H1 (cell line): ENCODE results near the gene TLL1. TPM values are rescaled to one million over a fixed set of nuclear protein-coding genes. Genes with fewer than 3 reads are reported as not detected.

Experiments used
- CTCF ChIA-PET: fragments of 300-600 bp; sonication (Branson Sonifier 250); formaldehyde crosslinking; loops from one replicate; lab custom pipeline; 2021; ENCODE audit not compliant: partially characterized antibody; lab: Charles Lee
- POLR2A ChIA-PET: fragments of 300-600 bp; sonication (Branson Sonifier 250); formaldehyde crosslinking; loops from one replicate; lab custom pipeline; 2021; ENCODE audit warnings: inconsistent platforms; ENCODE audit not compliant: partially characterized antibody; lab: Charles Lee
- DNase-seq, 2 experiments: peaks; one replicate each; pipeline versions ENCODE4 v3.0.0 to v3.0.0-alpha.2; 2010 to 2022; ENCODE audit warnings: low spot score in 2 of 2, low read depth in 1 of 2, mixed read lengths in 1 of 2
- FAIRE-seq: peaks from 2 replicates; lab custom pipeline; 2011; peaks lifted over from hg19 to GRCh38; lab: Jason Lieb, UNC
- H2AFZ ChIP-seq: 2 replicates; pipeline ENCODE4 v1.8.1; 2012; ENCODE audit warnings: low read length, inconsistent platforms
- H2AK5ac ChIP-seq: 2 replicates; pipeline ENCODE4 v1.6.1; 2013; ENCODE audit warnings: low read depth, low read length
- H2BK120ac ChIP-seq: replicated peaks from 2 replicates; pipeline ENCODE3; 2013; ENCODE audit warnings: low read depth, low read length, inconsistent platforms
- H2BK12ac ChIP-seq: 2 replicates; pipeline ENCODE4 v1.6.1; 2013; ENCODE audit warnings: low read depth, low read length
- H2BK15ac ChIP-seq: 2 replicates; pipeline ENCODE4 v1.6.1; 2013; ENCODE audit warnings: low read length
- H2BK20ac ChIP-seq: 2 replicates; pipeline ENCODE4 v1.6.1; 2013; ENCODE audit warnings: low read length
- H2BK5ac ChIP-seq: 2 replicates; pipeline ENCODE4 v1.6.1; 2013; ENCODE audit warnings: low read depth, low read length
- H3K14ac ChIP-seq: 2 replicates; pipeline ENCODE4 v1.6.1; 2013; ENCODE audit warnings: inconsistent platforms; ENCODE audit not compliant: insufficient read length
- H3K18ac ChIP-seq: 2 replicates; pipeline ENCODE4 v1.6.1; 2013; ENCODE audit warnings: low read length; ENCODE audit errors: extremely low read depth
- H3K23ac ChIP-seq: 2 replicates; pipeline ENCODE4 v1.6.1; 2013; ENCODE audit warnings: inconsistent platforms; ENCODE audit not compliant: insufficient read length
- H3K23me2 ChIP-seq: 2 replicates; pipeline ENCODE4 v1.6.1; 2013; ENCODE audit warnings: low read depth, low read length
- H3K27ac ChIP-seq: 2 replicates; pipeline ENCODE4 v1.6.1; 2011; ENCODE audit warnings: low read depth, low read length, inconsistent platforms
- H3K27me3 ChIP-seq, 4 experiments: replicated peaks in 1 of 4; 1 replicate in 1 of 4; 2 replicates in 3 of 4; pipeline versions ENCODE4 v1.6.1 to v1.8.1; 2011 to 2013; ENCODE audit warnings: low read length in 3 of 4, mild to moderate bottlenecking in 3 of 4, inconsistent platforms in 2 of 4, mixed read lengths in 2 of 4, moderate library complexity in 1 of 4; ENCODE audit not compliant: control insufficient read depth in 3 of 4, insufficient read depth in 3 of 4; ENCODE audit errors: extremely low read depth in 1 of 4
- H3K36me3 ChIP-seq, 4 experiments: 2 replicates each; pipeline versions ENCODE4 v1.6.1 to v1.8.1; 2011 to 2013; ENCODE audit warnings: mild to moderate bottlenecking in 4 of 4, low read length in 3 of 4, moderate library complexity in 2 of 4, control low read depth in 1 of 4, inconsistent platforms in 1 of 4; ENCODE audit not compliant: insufficient read depth in 4 of 4, control insufficient read depth in 2 of 4
- H3K4ac ChIP-seq: replicated peaks from 2 replicates; pipeline ENCODE3; 2013; ENCODE audit warnings: low read length, low read depth, mixed read lengths, inconsistent platforms; ENCODE audit not compliant: insufficient read length
- H3K4me1 ChIP-seq, 4 experiments: replicated peaks in 1 of 4; 1 replicate in 1 of 4; 2 replicates in 3 of 4; pipeline versions ENCODE4 v1.6.1 to v1.8.1; 2011 to 2013; ENCODE audit warnings: low read length in 3 of 4, inconsistent platforms in 2 of 4, mixed read lengths in 1 of 4; ENCODE audit not compliant: insufficient read depth in 4 of 4, control insufficient read depth in 3 of 4
- H3K4me2 ChIP-seq, 2 experiments: 2 replicates each; pipeline versions ENCODE4 v1.6.1 to v1.8.1; 2011 to 2013; ENCODE audit warnings: low read depth in 2 of 2, low read length in 2 of 2, control low read depth in 1 of 2, inconsistent platforms in 1 of 2, mild to moderate bottlenecking in 1 of 2; ENCODE audit not compliant: insufficient read depth in 1 of 2
- H3K4me3 ChIP-seq, 4 experiments: fragments of 200-600, 300-600 bp in 1 of 4; sonication (generic), shearing (Covaris generic), sonication (Bioruptor Twin) in 1 of 4; 2 replicates each; pipeline versions ENCODE4 v1.5.1 to v1.8.1; 2011 to 2016; ENCODE audit warnings: low read length in 4 of 4, low read depth in 3 of 4, control low read depth in 2 of 4, inconsistent platforms in 2 of 4, mild to moderate bottlenecking in 2 of 4, mixed read lengths in 1 of 4, moderate library complexity in 1 of 4; ENCODE audit not compliant: insufficient read depth in 2 of 4; ENCODE audit errors: extremely low read depth in 1 of 4
- H3K56ac ChIP-seq: replicated peaks from 2 replicates; pipeline ENCODE3; 2013; ENCODE audit warnings: low read depth, mild to moderate bottlenecking, mixed read lengths, low read length, inconsistent platforms; ENCODE audit not compliant: insufficient read length
- H3K79me1 ChIP-seq: 2 replicates; pipeline ENCODE4 v1.6.1; 2013; ENCODE audit warnings: low read depth, low read length, control low read depth
- H3K79me2 ChIP-seq, 2 experiments: 2 replicates each; pipeline versions ENCODE4 v1.6.1 to v1.8.1; 2012 to 2013; ENCODE audit warnings: low read length in 2 of 2, mild to moderate bottlenecking in 2 of 2, inconsistent platforms in 1 of 2; ENCODE audit not compliant: insufficient read depth in 2 of 2, control insufficient read depth in 1 of 2
- H3K9ac ChIP-seq, 4 experiments: replicated peaks in 1 of 4; 1 replicate in 1 of 4; 2 replicates in 3 of 4; pipeline versions ENCODE4 v1.6.1 to v1.8.1; 2011 to 2013; ENCODE audit warnings: low read depth in 3 of 4, low read length in 3 of 4, control low read depth in 2 of 4, mild to moderate bottlenecking in 2 of 4, moderate library complexity in 2 of 4, inconsistent platforms in 1 of 4; ENCODE audit errors: extremely low read depth in 1 of 4
- H3K9me3 ChIP-seq, 2 experiments: 2 replicates each; pipeline versions ENCODE4 v1.6.1 to v1.8.1; 2012 to 2013; ENCODE audit warnings: mild to moderate bottlenecking in 2 of 2, moderate library complexity in 2 of 2, control low read depth in 1 of 2, inconsistent platforms in 1 of 2, low read depth in 1 of 2, low read length in 1 of 2, mixed read lengths in 1 of 2; ENCODE audit not compliant: insufficient read depth in 2 of 2
- H4K20me1 ChIP-seq, 2 experiments: replicated peaks in 1 of 2; 2 replicates each; pipeline versions ENCODE3 to v1.8.1; 2011 to 2013; ENCODE audit warnings: inconsistent platforms in 2 of 2, low read length in 2 of 2, mild to moderate bottlenecking in 1 of 2; ENCODE audit not compliant: insufficient read depth in 2 of 2, control insufficient read depth in 1 of 2
- H4K5ac ChIP-seq: 2 replicates; pipeline ENCODE4 v1.6.1; 2013; ENCODE audit warnings: low read length, low read depth, mixed read lengths, inconsistent platforms; ENCODE audit not compliant: insufficient read length
- H4K8ac ChIP-seq: 2 replicates; pipeline ENCODE4 v1.8.0; 2013; ENCODE audit warnings: mild to moderate bottlenecking, moderate library complexity, low read length, inconsistent platforms; ENCODE audit not compliant: insufficient read depth; ENCODE audit errors: extremely low read depth
- H4K91ac ChIP-seq: replicated peaks from 2 replicates; pipeline ENCODE3; 2013; ENCODE audit warnings: low read length, mixed read lengths, inconsistent platforms; ENCODE audit not compliant: insufficient read length
- CTBP2 ChIP-seq: IDR thresholded peaks from 2 replicates; pipeline ENCODE4 v1.7.0; 2011; ENCODE audit warnings: borderline replicate concordance, mild to moderate bottlenecking, moderate library complexity, mixed read lengths, low read length; ENCODE audit not compliant: insufficient read depth, insufficient read length
- E2F6 ChIP-seq: IDR thresholded peaks from 2 replicates; pipeline ENCODE4 v1.6.1; 2012; ENCODE audit warnings: inconsistent platforms
- GTF2F1 ChIP-seq: IDR thresholded peaks from 2 replicates; pipeline ENCODE4 v1.6.1; 2012; ENCODE audit warnings: low read depth, low read length, improper control_type of control experiment, borderline replicate concordance
- KDM4A ChIP-seq: IDR thresholded peaks from one replicate; pipeline ENCODE4 v1.7.1; 2012; ENCODE audit warnings: low read depth, mild to moderate bottlenecking, moderate library complexity, low read length, inconsistent platforms; ENCODE audit not compliant: severe bottlenecking
- MAFK ChIP-seq: IDR thresholded peaks from 2 replicates; pipeline ENCODE4 v1.6.1; 2012; ENCODE audit warnings: low read depth, mild to moderate bottlenecking, improper control_type of control experiment, low read length
- PHF8 ChIP-seq: fragments of 200-600 bp; sonication (generic); conservative IDR thresholded peaks from 2 replicates; pipeline ENCODE4 v1.7.1; 2012; ENCODE audit warnings: low read depth, mild to moderate bottlenecking, inconsistent platforms, low read length, moderate library complexity
- POU5F1 ChIP-seq: IDR thresholded peaks from 2 replicates; pipeline ENCODE4 v1.6.1; 2011; ENCODE audit warnings: low read depth, mild to moderate bottlenecking, low read length, moderate library complexity
- RXRA ChIP-seq: IDR thresholded peaks from 2 replicates; pipeline ENCODE4 v1.6.1; 2011; ENCODE audit warnings: low read depth, mild to moderate bottlenecking, low read length, moderate library complexity; ENCODE audit not compliant: insufficient read depth
- SAP30 ChIP-seq: fragments of 300-600 bp; sonication (generic); IDR thresholded peaks from 2 replicates; pipeline ENCODE4 v1.7.1; 2012; ENCODE audit warnings: low read length, moderate library complexity, mild to moderate bottlenecking, inconsistent platforms; ENCODE audit not compliant: insufficient read depth, insufficient replicate concordance
- SIX5 ChIP-seq: IDR thresholded peaks from 2 replicates; pipeline ENCODE4 v1.6.1; 2011; ENCODE audit warnings: mild to moderate bottlenecking, low read depth, low read length
- SP1 ChIP-seq: IDR thresholded peaks from 2 replicates; pipeline ENCODE4 v1.6.1; 2011; ENCODE audit warnings: low read depth, low read length
- TAF7 ChIP-seq: optimal IDR thresholded peaks from 2 replicates; pipeline ENCODE3; 2011; ENCODE audit warnings: low read depth, mild to moderate bottlenecking, inconsistent platforms, low read length, moderate library complexity, borderline replicate concordance
- WGBS, 2 experiments: shearing (Covaris generic) in 1 of 2; methylation state at CpG; one replicate each; pipeline versions ENCODE4 v1.1.6 to v1.1.7; 2013 to 2015; ENCODE audit warnings: low lambda C conversion rate in 2 of 2, mixed read lengths in 2 of 2, inconsistent platforms in 1 of 2, low coverage in 1 of 2, missing lambda C conversion rate in 1 of 2; ENCODE audit not compliant: insufficient replicate concordance in 2 of 2, insufficient coverage in 1 of 2, insufficient read length in 1 of 2; ENCODE audit errors: extremely low coverage in 1 of 2, missing lambda C conversion rate in 1 of 2; 5-methylcytosine and 5-hydroxymethylcytosine counted together
- polyA plus RNA-seq, 7 experiments: library from polyadenylated mRNA; depleted of rRNA in 3 of 7; stranded (reverse) in 5 of 7; unstranded in 2 of 7; fragments of >200 nt in 5 of 7; fragments of 200-250 nt in 2 of 7; gene quantifications; 1 replicate in 5 of 7; 2 replicates in 1 of 7; 4 replicates in 1 of 7; pipeline versions ENCODE4 v1.2.1 to v1.2.3, GENCODE V29; 2011 to 2013; ENCODE audit warnings: missing spikeins in 2 of 7, mixed read lengths in 2 of 7
- total RNA-seq: library from RNA; stranded (reverse); fragmentation: NEBNext Ultra II Directional; extraction: Animal tissue kit (Norgen Biotek cat#: 25700); gene quantifications from 2 replicates; pipeline ENCODE4 v1.2.1, GENCODE V29; 2021

TLL1 gene
- total and polyA plus RNA-seq, 2 of the 8 experiments (the other 6 are each of a cell fraction or from before 2014, with no cell fraction given), result 0.18 to 1.1 TPM

GRCh38 chr4:166087569-166087968, 214.5 kb downstream of the TLL1 start:
- Histone ChIP-seq H2BK12ac (no peak overlapping the region), H3K18ac (no peak overlapping the region), H3K9ac (no peak overlapping the region), H4K5ac (no peak overlapping the region), H3K4me2 (no peak overlapping the region), H3K27me3 (no peaks in the 10 kb centered on the region), H3K27ac (no peak overlapping the region), H3K23ac (no peak overlapping the region), H2BK120ac (no peak overlapping the region), H3K4ac (no peak overlapping the region), H2BK15ac (no peak overlapping the region), H3K4me3 (no peak overlapping the region), H3K56ac (no peak overlapping the region), H3K4me1 (no peaks in the 10 kb centered on the region; a peak in 1 of 7 replicates), H4K20me1 (no peaks in the 10 kb centered on the region), H2AK5ac (no peak overlapping the region), H3K23me2 (no peaks in the 10 kb centered on the region), H3K79me1 (no peaks in the 10 kb centered on the region), H3K9me3 (no peaks in the 10 kb centered on the region), H3K79me2 (no peaks in the 10 kb centered on the region), H4K8ac (no peak overlapping the region), H2BK20ac (no peak overlapping the region), H2BK5ac (no peak overlapping the region), H3K14ac (no peak overlapping the region), H3K36me3 (no peaks in the 10 kb centered on the region), H2AFZ (no peak overlapping the region), H4K91ac (no peak overlapping the region)
- ChIA-PET POLR2A (no interaction called here), CTCF (interaction anchor here (1.0 to 2.8 kb wide), 6 partner anchors 183 to 594 kb away, joined by 3 to 9 read pairs (median 6); no protein-coding TSS in a partner anchor)
- TF ChIP-seq SIX5, result no peak
- TF ChIP-seq RXRA, result no peak
- no peak for TF ChIP-seq PHF8
- no peak for TF ChIP-seq MAFK
- TF ChIP-seq CTBP2, result no peak
- TF ChIP-seq POU5F1, result no peak
- no peak for TF ChIP-seq SP1
- TF ChIP-seq SAP30, result no peak
- no peak for TF ChIP-seq GTF2F1
- TF ChIP-seq TAF7, result no peak
- TF ChIP-seq KDM4A, result no peak
- no peak for TF ChIP-seq E2F6
- FAIRE-seq (no peak), DNase-seq (no peak)
- WGBS, 2 experiments, result 91% methylated on average over 2 of the region's 2 CpGs; no CpG with 5 or more reads in 1 of the 2 experiments
